Stimulated activated CD4-positive, alpha-beta T cell treated with anti-CD3 and anti-CD28 coated beads, Interleukin-4, amount 100 ng/mL, for 1 hour (primary cell): ENCODE data around the gene CACNG8.
A peak's percentile ranks its signal among the peaks of the same experiment; 100 is the strongest.

Experiments
- DNase-seq: peaks from one replicate; pipeline ENCODE4 v3.0.0-alpha.2; 2020

CACNG8 gene

GRCh38 chr19:53965091-53965490, 2.4 kb downstream of the CACNG8 start:
- DNase-seq: no peak

- no peak for DNase-seq
Observed at GRCh38 chr19:53966931-53967330, 4.2 kb downstream of the CACNG8 start.

- no peak for DNase-seq
Observed at GRCh38 chr19:53969366-53969765, 6.6 kb downstream of the CACNG8 start.

GRCh38 chr19:53971673-53972072, 8.9 kb downstream of the CACNG8 start:
- no peak for DNase-seq

- DNase-seq: peak; percentile 64
Observed at GRCh38 chr19:53977429-53977990, 14.8 kb downstream of the CACNG8 start.

- peak; percentile 50 for DNase-seq
Observed at GRCh38 chr19:53977991-53978731, 15.4 kb downstream of the CACNG8 start.

GRCh38 chr19:53978975-53979801, 16.5 kb downstream of the CACNG8 start:
- no peak for DNase-seq

GRCh38 chr19:53980539-53981375, 18.0 kb downstream of the CACNG8 start:
- no peak for DNase-seq

- no peak for DNase-seq
Observed at GRCh38 chr19:53981376-53981951, 18.7 kb downstream of the CACNG8 start.

- DNase-seq: no peak
Observed at GRCh38 chr19:53982001-53982451, 19.3 kb downstream of the CACNG8 start.

GRCh38 chr19:53982611-53983010, 19.9 kb downstream of the CACNG8 start:
- DNase-seq: no peak

- no peak for DNase-seq
Observed at GRCh38 chr19:53983457-53984289, 20.9 kb downstream of the CACNG8 start.

GRCh38 chr19:53985863-53986262, 23.1 kb downstream of the CACNG8 start:
- no peak for DNase-seq

- DNase-seq: no peak
Observed at GRCh38 chr19:53988981-53989380, 26.2 kb downstream of the CACNG8 start.

- DNase-seq: no peak
Observed at GRCh38 chr19:53989600-53990533, 27.1 kb downstream of the CACNG8 start.

GRCh38 chr19:53991224-53992113, 28.7 kb downstream of the CACNG8 start, which contains the start of gene CACNG6:
Gene CACNG6, plus strand, starts transcription at chr19:53991637. Its CDS starts 1,241 bp downstream, at chr19:53992878.
- DNase-seq: no peak

GRCh38 chr19:53992211-53992610, 29.5 kb downstream of the CACNG8 start:
- no peak for DNase-seq

GRCh38 chr19:53992815-53993214, 30.1 kb downstream of the CACNG8 start:
- DNase-seq: no peak

- DNase-seq: no peak
Observed at GRCh38 chr19:53993448-53993847, 30.7 kb downstream of the CACNG8 start.
